DND-41 (cell line): Measurements from ENCODE around the gene ENTPD8.

Source experiments
- ATAC-seq: fragments of 200-7000 bp; cut with Tn5 transposase; 3 replicates; pipeline ENCODE4 v1.9.1; 2021; ENCODE audit warnings: low read depth; ENCODE audit not compliant: insufficient read depth
- DNase-seq: peaks from one replicate; pipeline ENCODE4 v3.0.0-alpha.2; 2020
- H2AFZ ChIP-seq: 2 replicates; pipeline ENCODE4 v1.6.0; 2012; ENCODE audit warnings: low read depth, low read length
- H3K27ac ChIP-seq: 2 replicates; pipeline ENCODE4 v1.5.1; 2012; ENCODE audit warnings: low read length, inconsistent platforms
- H3K27me3 ChIP-seq: fragments of 200-600 bp; sonication (generic); 2 replicates; pipeline ENCODE4 v1.6.0; 2012; ENCODE audit warnings: low read length, mild to moderate bottlenecking, inconsistent platforms; ENCODE audit not compliant: insufficient read depth, poor library complexity
- H3K36me3 ChIP-seq: 2 replicates; pipeline ENCODE4 v1.5.1; 2012; ENCODE audit warnings: low read length, inconsistent platforms; ENCODE audit not compliant: insufficient read depth
- H3K4me1 ChIP-seq: 2 replicates; pipeline ENCODE4 v1.5.1; 2012; ENCODE audit warnings: mild to moderate bottlenecking, low read length; ENCODE audit not compliant: insufficient read depth
- H3K4me2 ChIP-seq: 2 replicates; pipeline ENCODE4 v1.6.0; 2012; ENCODE audit warnings: mild to moderate bottlenecking, moderate library complexity, low read length, inconsistent platforms; ENCODE audit not compliant: insufficient read depth
- H3K4me3 ChIP-seq, 2 experiments: fragments of 200-600 bp in 1 of 2; shearing (Covaris generic) in 1 of 2; 2 replicates each; pipeline ENCODE4 v1.5.1; 2012 to 2016; ENCODE audit warnings: inconsistent platforms in 2 of 2, low read length in 2 of 2, mild to moderate bottlenecking in 2 of 2, low read depth in 1 of 2, moderate library complexity in 1 of 2
- H3K79me2 ChIP-seq: 2 replicates; pipeline ENCODE4 v1.6.0; 2012; ENCODE audit warnings: low read length, inconsistent platforms; ENCODE audit not compliant: insufficient read depth
- H3K9ac ChIP-seq: 2 replicates; pipeline ENCODE4 v1.6.0; 2012; ENCODE audit warnings: low read depth, mild to moderate bottlenecking, inconsistent platforms, low read length, moderate library complexity
- H3K9me3 ChIP-seq: 2 replicates; pipeline ENCODE4 v1.5.1; 2012; ENCODE audit warnings: low read length, moderate library complexity, mild to moderate bottlenecking, inconsistent platforms; ENCODE audit not compliant: insufficient read depth, severe bottlenecking
- H4K20me1 ChIP-seq: 2 replicates; pipeline ENCODE4 v1.6.0; 2012; ENCODE audit warnings: low read length; ENCODE audit not compliant: insufficient read depth
- EZH2 ChIP-seq: IDR thresholded peaks from 3 replicates; pipeline ENCODE4 v1.6.1; 2012; ENCODE audit warnings: borderline replicate concordance, low read depth, mild to moderate bottlenecking, moderate library complexity, low read length, inconsistent platforms; ENCODE audit not compliant: severe bottlenecking
- TF ChIP-seq, protein P1 (sequence below): IDR thresholded peaks from 2 replicates; pipeline ENCODE4 v1.5.1; 2012; ENCODE audit warnings: borderline replicate concordance, low read length, moderate library complexity, mild to moderate bottlenecking; ENCODE audit not compliant: poor library complexity, severe bottlenecking; ENCODE audit errors: extremely low read depth

Gene ENTPD8

DNA sequence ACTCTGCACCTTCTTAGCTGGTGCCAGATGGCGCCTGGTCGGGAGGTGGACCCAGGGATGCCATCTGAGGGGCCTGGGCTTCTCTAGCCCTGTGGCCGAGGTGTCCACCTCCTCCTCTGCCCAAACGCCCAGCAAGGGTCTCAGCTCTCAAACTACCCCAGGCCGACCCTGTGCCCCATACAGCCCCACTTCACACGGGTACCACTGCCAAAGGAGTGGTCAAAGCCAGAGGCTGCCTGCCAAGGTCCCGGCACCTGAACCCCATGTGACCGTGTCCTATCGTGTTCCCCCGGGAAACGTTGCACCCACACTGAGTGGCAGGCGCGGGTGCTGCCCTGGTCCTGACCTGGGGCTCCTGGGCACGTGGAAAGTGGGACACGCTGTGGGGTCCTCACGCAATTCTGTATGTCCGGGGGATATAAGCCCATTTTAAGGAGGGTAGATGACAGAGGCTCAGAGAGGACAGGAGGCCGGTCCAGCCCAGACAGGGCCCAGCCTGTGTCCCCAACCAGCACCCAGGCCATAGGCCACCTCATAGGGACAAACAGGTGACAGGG is 1.9 kb downstream of the ENTPD8 start:
- TF ChIP-seq EZH2 = no peak
- TF ChIP-seq, protein P1, sequence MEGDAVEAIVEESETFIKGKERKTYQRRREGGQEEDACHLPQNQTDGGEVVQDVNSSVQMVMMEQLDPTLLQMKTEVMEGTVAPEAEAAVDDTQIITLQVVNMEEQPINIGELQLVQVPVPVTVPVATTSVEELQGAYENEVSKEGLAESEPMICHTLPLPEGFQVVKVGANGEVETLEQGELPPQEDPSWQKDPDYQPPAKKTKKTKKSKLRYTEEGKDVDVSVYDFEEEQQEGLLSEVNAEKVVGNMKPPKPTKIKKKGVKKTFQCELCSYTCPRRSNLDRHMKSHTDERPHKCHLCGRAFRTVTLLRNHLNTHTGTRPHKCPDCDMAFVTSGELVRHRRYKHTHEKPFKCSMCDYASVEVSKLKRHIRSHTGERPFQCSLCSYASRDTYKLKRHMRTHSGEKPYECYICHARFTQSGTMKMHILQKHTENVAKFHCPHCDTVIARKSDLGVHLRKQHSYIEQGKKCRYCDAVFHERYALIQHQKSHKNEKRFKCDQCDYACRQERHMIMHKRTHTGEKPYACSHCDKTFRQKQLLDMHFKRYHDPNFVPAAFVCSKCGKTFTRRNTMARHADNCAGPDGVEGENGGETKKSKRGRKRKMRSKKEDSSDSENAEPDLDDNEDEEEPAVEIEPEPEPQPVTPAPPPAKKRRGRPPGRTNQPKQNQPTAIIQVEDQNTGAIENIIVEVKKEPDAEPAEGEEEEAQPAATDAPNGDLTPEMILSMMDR = no peak
- no peak for ATAC-seq
- H4K20me1 ChIP-seq = peaks cover 7% of the 10 kb centered on the region; the same call in 1 of the 2 replicates
- no peaks in the 10 kb centered on the region for H3K27me3 ChIP-seq
- no peak for DNase-seq
- H3K36me3 ChIP-seq = no peaks in the 10 kb centered on the region
- no peak overlapping the region for H3K9ac ChIP-seq
- H3K4me2 ChIP-seq = no peak overlapping the region
- H2AFZ ChIP-seq = no peak overlapping the region
- H3K9me3 ChIP-seq = no peaks in the 10 kb centered on the region
- no peak overlapping the region for H3K4me3 ChIP-seq
- no peak overlapping the region for H3K27ac ChIP-seq
- no peaks in the 10 kb centered on the region for H3K4me1 ChIP-seq
- no peaks in the 10 kb centered on the region for H3K79me2 ChIP-seq

DNA sequence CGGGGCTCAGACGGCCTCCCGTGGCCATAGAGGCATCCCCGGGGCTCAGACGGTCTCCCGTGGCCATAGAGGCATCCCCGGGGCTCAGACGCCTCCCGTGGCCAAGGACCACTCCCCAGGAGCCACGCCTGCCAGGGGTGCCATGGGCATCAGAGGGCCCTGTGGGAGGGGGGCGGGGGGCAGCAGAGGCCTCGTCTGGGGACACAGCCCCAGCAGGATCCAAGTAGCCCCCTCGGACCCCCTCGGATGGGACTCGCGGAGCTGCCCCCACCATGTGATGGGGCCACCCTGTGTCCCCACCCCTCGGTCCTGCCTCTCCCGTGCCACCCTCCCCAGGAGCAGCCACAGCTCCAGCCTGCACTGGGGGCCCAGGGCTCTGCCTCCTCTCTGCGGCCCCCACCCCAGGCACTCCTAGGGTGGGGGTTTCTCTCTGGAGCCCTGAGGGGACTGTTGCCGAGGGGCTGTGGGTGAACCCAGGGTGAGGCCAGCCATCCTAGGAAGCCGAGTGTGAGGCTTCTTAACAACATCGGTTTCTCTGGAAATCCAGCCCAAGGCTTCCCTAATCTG is 2.5 kb downstream of the ENTPD8 start:
- DNase-seq = no peak
- no peaks in the 10 kb centered on the region for H3K36me3 ChIP-seq
- no peaks in the 10 kb centered on the region for H3K9me3 ChIP-seq
- H2AFZ ChIP-seq = no peak overlapping the region
- TF ChIP-seq EZH2 = no peak
- TF ChIP-seq, protein P1 = no peak
- H3K79me2 ChIP-seq = no peaks in the 10 kb centered on the region
- H3K4me2 ChIP-seq = no peak overlapping the region
- no peak overlapping the region for H3K4me3 ChIP-seq
- H3K27me3 ChIP-seq = no peaks in the 10 kb centered on the region
- peaks cover 7% of the 10 kb centered on the region; the same call in 1 of the 2 replicates for H4K20me1 ChIP-seq
- H3K27ac ChIP-seq = no peak overlapping the region
- no peak for ATAC-seq
- no peaks in the 10 kb centered on the region for H3K4me1 ChIP-seq
- H3K9ac ChIP-seq = no peak overlapping the region

DNA sequence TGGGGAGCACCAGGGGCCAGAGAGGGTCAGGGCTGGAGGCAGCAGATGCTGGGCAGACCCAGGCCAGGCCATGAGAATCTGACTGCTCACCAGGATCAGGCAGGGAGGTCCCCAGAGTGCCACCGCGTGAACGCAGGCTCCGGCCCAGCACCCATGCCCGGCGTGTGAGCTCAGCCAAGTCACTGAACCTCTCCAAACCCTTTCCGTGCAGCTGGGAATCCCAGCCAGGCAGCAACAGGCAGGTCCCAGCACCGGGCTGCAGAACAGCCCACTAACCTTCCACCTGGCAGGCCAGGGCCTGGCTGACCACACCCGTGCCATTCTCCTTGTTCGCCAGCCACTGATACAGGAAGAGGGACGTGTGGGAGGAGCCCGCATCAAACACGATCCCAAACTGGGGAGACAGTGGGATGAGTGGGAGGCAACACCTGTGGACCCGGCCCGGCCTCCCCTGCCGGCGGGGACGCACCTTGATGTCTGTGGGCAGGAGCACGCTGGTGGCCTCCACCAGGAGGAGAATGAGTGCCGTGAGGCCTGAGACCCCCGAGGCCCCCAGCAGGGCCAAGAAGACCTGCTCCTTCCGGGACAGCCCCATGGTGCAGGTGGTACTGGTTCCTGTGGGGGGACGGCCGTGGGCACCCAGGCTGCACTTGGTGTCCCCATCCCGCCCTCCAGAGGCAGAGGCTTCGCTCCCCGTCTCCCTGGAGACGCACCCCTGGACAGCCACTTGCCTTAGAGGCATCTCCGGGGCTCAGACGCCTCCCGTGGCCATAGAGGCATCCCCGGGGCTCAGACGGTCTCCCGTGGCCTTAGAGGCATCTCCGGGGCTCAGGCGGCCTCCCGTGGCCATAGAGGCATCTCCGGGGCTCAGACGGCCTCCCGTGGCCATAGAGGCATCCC is 3.2 kb downstream of the ENTPD8 start:
- no peak overlapping the region for H2AFZ ChIP-seq
- ATAC-seq (no peak), DNase-seq (no peak)
- no peaks in the 10 kb centered on the region for H3K4me1 ChIP-seq
- H3K27me3 ChIP-seq = no peaks in the 10 kb centered on the region
- H3K36me3 ChIP-seq = no peaks in the 10 kb centered on the region
- H3K79me2 ChIP-seq = no peaks in the 10 kb centered on the region
- no peak overlapping the region for H3K27ac ChIP-seq
- H3K9ac ChIP-seq = no peak overlapping the region
- no peak overlapping the region for H3K4me3 ChIP-seq
- H3K4me2 ChIP-seq = no peak overlapping the region
- TF ChIP-seq EZH2 = no peak
- TF ChIP-seq, protein P1 = no peak
- H3K9me3 ChIP-seq = no peaks in the 10 kb centered on the region
- H4K20me1 ChIP-seq = peaks cover 7% of the 10 kb centered on the region; the same call in 1 of the 2 replicates
